Neural cell (in vitro differentiated cells): Measurements from ENCODE around the gene PDHX.

Source experiments
- EP300 ChIP-seq: fragments of 450-650 bp; conservative IDR thresholded peaks from 2 replicates; pipeline ENCODE4 v1.6.1; 2014; ENCODE audit warnings: antibody characterized with exemption, mild to moderate bottlenecking, moderate library complexity; ENCODE audit not compliant: poor library complexity, severe bottlenecking
- EZH2 ChIP-seq: fragments of 200-600, 300-800 bp; shearing (Covaris generic), sonication (generic); IDR thresholded peaks from 2 replicates; pipeline ENCODE4 v1.6.1; 2014; ENCODE audit warnings: antibody characterized with exemption, low read length, borderline replicate concordance, mild to moderate bottlenecking; ENCODE audit not compliant: insufficient read depth, poor library complexity, severe bottlenecking
- MXI1 ChIP-seq: fragments of 450-650 bp; conservative IDR thresholded peaks from 2 replicates; pipeline ENCODE4 v1.6.1; 2014; ENCODE audit warnings: antibody characterized with exemption, mild to moderate bottlenecking; ENCODE audit not compliant: poor library complexity, severe bottlenecking
- POLR2AphosphoS5 ChIP-seq: IDR thresholded peaks from 2 replicates; pipeline ENCODE4 v1.6.1; 2012
- RAD21 ChIP-seq: fragments of 450-650 bp; conservative IDR thresholded peaks from 2 replicates; pipeline ENCODE4 v1.6.1; 2014; ENCODE audit warnings: antibody characterized with exemption, mild to moderate bottlenecking, moderate library complexity
- SMC3 ChIP-seq: fragments of 450-650 bp; conservative IDR thresholded peaks from 2 replicates; pipeline ENCODE4 v1.6.1; 2014; ENCODE audit warnings: antibody characterized with exemption, mild to moderate bottlenecking, moderate library complexity; ENCODE audit not compliant: poor library complexity
- TAF1 ChIP-seq: IDR thresholded peaks from 2 replicates; pipeline ENCODE4 v1.6.1; 2012; ENCODE audit warnings: low read depth
- TF ChIP-seq, protein P1 (sequence below): fragments of 450-650 bp; IDR thresholded peaks from 2 replicates; pipeline ENCODE4 v1.5.1; 2014; ENCODE audit warnings: antibody characterized with exemption, mild to moderate bottlenecking, moderate library complexity; ENCODE audit not compliant: poor library complexity, severe bottlenecking

DNA sequence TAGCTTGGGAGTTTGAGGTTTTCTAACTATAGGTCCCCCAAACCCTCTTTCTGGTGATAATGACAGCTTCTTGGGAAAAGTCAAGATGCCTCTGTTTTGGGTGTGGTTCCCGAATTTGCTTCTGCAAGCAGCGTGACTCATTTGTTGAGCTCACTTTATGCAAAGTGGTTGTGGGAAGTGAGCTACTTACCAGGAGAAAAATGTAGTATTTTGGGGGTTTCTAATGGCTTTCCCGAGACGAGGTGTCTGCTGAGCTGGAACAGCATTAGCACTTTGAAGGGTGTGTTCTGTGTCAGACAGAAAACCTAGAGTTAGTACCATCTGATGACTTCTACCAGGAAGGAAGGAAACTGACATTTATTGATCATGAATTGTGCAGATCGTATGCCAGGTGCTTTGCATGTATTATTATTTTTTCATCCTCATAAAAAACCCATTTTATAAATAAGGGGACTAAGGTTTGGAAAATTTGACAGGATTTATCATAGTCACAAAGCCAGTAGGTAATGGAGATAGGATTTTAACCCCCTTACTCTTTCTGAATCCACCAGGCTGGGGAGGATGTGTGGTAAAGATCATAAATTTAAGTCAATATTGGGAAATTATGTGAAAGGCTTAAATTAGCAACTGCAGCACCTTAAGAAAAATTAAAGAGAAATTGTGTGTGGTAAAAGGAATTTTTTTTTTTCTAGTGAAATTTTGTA is 113.7 kb downstream of the PDHX start:
- TF ChIP-seq SMC3 (no peak), EZH2 (no peak), POLR2AphosphoS5 (no peak), EP300 (no peak), RAD21 (no peak), TAF1 (no peak), MXI1 (no peak)
- TF ChIP-seq, protein P1, sequence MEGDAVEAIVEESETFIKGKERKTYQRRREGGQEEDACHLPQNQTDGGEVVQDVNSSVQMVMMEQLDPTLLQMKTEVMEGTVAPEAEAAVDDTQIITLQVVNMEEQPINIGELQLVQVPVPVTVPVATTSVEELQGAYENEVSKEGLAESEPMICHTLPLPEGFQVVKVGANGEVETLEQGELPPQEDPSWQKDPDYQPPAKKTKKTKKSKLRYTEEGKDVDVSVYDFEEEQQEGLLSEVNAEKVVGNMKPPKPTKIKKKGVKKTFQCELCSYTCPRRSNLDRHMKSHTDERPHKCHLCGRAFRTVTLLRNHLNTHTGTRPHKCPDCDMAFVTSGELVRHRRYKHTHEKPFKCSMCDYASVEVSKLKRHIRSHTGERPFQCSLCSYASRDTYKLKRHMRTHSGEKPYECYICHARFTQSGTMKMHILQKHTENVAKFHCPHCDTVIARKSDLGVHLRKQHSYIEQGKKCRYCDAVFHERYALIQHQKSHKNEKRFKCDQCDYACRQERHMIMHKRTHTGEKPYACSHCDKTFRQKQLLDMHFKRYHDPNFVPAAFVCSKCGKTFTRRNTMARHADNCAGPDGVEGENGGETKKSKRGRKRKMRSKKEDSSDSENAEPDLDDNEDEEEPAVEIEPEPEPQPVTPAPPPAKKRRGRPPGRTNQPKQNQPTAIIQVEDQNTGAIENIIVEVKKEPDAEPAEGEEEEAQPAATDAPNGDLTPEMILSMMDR: no peak
